IMR-90 (cell line): ENCODE data around the gene FAM53B.

Experiments used
- CTCF ChIP-seq: conservative IDR thresholded peaks from 2 replicates; pipeline ENCODE4 v1.5.1; 2012; ENCODE audit warnings: mild to moderate bottlenecking, low read depth, low read length, improper control_type of control experiment
- MAFK ChIP-seq: IDR thresholded peaks from 2 replicates; pipeline ENCODE4 v1.6.1; 2012; ENCODE audit warnings: low read depth, low read length, improper control_type of control experiment

GRCh38 chr10:124666494-124666893 is 77.7 kb downstream of the FAM53B start:
- TF ChIP-seq CTCF: no peak
- no peak for TF ChIP-seq MAFK
